RCC 7860 (cell line): ENCODE data around the gene PADI3.

ENCODE experiments used
- DNase-seq: peaks from one replicate; pipeline ENCODE4 v3.0.0-alpha.2; 2015; ENCODE audit warnings: low spot score
- FAIRE-seq: peaks from 2 replicates; lab custom pipeline; 2012; peaks lifted over from hg19 to GRCh38; lab: Jason Lieb, UNC

The PADI3 gene

GRCh38 chr1:17270891-17271765, 22.2 kb downstream of the PADI3 start:
- FAIRE-seq (no peak), DNase-seq (no peak)

GRCh38 chr1:17272066-17272465, 23.2 kb downstream of the PADI3 start:
- DNase-seq: no peak
- no peak for FAIRE-seq

- FAIRE-seq (no peak), DNase-seq (no peak)
Measured at GRCh38 chr1:17272646-17273045, 23.7 kb downstream of the PADI3 start.

- DNase-seq: no peak
- no peak for FAIRE-seq
Measured at GRCh38 chr1:17273096-17273495, 24.2 kb downstream of the PADI3 start.

- DNase-seq (peak; percentile 32), FAIRE-seq (no peak)
Measured at GRCh38 chr1:17274186-17275170, 25.6 kb downstream of the PADI3 start.

GRCh38 chr1:17276568-17276967, 27.7 kb downstream of the PADI3 start:
- DNase-seq: peak; percentile 78
- FAIRE-seq: peak; percentile 83

- no peak for DNase-seq
- FAIRE-seq: no peak
Measured at GRCh38 chr1:17277511-17278159, 28.7 kb downstream of the PADI3 start.

GRCh38 chr1:17278996-17279830, 30.3 kb downstream of the PADI3 start:
- FAIRE-seq (no peak), DNase-seq (no peak)

GRCh38 chr1:17280436-17280835, 31.5 kb downstream of the PADI3 start:
- no peak for DNase-seq
- FAIRE-seq: no peak

GRCh38 chr1:17280894-17281293, 32.0 kb downstream of the PADI3 start:
- FAIRE-seq: no peak

GRCh38 chr1:17281775-17282181, 32.9 kb downstream of the PADI3 start:
- DNase-seq (no peak), FAIRE-seq (no peak)

More at GRCh38 chr1:17280894-17281293, 32.0 kb downstream of the PADI3 start:
- DNase-seq: no peak

GRCh38 chr1:17282836-17283235, 33.9 kb downstream of the PADI3 start:
- FAIRE-seq (no peak), DNase-seq (no peak)

GRCh38 chr1:17286646-17287045, 37.7 kb downstream of the PADI3 start:
- no peak for DNase-seq

GRCh38 chr1:17287130-17287776, 38.4 kb downstream of the PADI3 start:
- peak; percentile 84 for DNase-seq
- peak; percentile 89 for FAIRE-seq

More at GRCh38 chr1:17286646-17287045, 37.7 kb downstream of the PADI3 start:
- no peak for FAIRE-seq

GRCh38 chr1:17289721-17290120, 40.8 kb downstream of the PADI3 start:
- FAIRE-seq (peak; percentile 55), DNase-seq (no peak)

GRCh38 chr1:17290553-17290952, 41.7 kb downstream of the PADI3 start:
- FAIRE-seq (no peak), DNase-seq (no peak)

GRCh38 chr1:17292299-17293160, 43.6 kb downstream of the PADI3 start:
- FAIRE-seq (no peak), DNase-seq (no peak)

GRCh38 chr1:17293681-17294425, 45.0 kb downstream of the PADI3 start:
- DNase-seq: no peak
- no peak for FAIRE-seq
